ENCODE results near the gene GNB1L. TPM values are rescaled to one million over a fixed set of nuclear protein-coding genes. Genes with fewer than 3 reads are reported as not detected.

The GNB1L gene
- total RNA-seq, 1 donor = 5.2 TPM

DNA sequence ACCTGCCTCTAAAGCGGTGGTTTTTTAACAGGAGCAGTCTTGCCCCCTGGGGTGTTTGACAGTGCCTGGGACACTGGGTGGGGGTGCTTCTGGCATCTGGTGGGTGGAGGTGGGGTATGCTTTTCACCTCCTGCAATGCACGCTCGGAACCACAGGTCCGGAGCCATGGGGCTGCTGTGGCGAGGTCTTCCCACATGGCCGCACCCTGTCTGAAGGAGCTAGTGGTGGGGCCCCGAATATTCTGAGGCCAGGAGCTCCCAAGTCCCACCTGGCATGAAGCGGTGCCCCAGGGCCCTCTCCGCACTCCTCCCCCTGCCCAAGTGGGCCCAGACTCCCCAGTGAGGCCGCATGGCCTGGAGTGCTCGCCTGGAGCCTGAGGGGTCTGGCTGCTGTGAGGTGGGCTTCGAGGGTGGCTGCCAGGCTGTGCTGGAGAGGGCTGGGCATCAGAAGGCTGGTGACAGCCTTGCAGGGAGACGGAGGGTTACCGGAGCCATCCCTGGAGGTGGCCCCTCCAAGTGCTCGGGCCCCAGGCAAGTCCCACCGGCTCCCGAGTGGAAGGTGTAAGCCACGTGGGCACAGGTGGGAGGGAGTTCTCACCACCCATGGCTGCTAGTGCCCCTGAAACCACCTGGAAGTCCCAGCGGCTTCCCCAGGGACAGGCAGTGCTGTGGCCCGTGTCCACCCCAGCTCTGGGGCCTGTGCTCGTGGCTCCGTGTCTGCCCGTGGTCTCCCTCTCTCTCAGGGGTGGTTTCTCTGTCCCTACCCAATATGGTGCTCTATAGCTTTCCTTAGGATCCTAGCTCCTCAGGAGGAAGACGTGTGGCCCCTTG, 79.0 kb downstream of the GNB1L start:
- DNase-seq (ENCODE audit: low read depth) = no peak
- no peak overlapping the region for H3K4me3 ChIP-seq (ENCODE audit: low read depth, low read length)
- TF ChIP-seq, protein P1, sequence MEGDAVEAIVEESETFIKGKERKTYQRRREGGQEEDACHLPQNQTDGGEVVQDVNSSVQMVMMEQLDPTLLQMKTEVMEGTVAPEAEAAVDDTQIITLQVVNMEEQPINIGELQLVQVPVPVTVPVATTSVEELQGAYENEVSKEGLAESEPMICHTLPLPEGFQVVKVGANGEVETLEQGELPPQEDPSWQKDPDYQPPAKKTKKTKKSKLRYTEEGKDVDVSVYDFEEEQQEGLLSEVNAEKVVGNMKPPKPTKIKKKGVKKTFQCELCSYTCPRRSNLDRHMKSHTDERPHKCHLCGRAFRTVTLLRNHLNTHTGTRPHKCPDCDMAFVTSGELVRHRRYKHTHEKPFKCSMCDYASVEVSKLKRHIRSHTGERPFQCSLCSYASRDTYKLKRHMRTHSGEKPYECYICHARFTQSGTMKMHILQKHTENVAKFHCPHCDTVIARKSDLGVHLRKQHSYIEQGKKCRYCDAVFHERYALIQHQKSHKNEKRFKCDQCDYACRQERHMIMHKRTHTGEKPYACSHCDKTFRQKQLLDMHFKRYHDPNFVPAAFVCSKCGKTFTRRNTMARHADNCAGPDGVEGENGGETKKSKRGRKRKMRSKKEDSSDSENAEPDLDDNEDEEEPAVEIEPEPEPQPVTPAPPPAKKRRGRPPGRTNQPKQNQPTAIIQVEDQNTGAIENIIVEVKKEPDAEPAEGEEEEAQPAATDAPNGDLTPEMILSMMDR (IDR thresholded peaks at IDR 0.05; ENCODE audit: insufficient read depth, low read depth, low read length) = no peak

DNA sequence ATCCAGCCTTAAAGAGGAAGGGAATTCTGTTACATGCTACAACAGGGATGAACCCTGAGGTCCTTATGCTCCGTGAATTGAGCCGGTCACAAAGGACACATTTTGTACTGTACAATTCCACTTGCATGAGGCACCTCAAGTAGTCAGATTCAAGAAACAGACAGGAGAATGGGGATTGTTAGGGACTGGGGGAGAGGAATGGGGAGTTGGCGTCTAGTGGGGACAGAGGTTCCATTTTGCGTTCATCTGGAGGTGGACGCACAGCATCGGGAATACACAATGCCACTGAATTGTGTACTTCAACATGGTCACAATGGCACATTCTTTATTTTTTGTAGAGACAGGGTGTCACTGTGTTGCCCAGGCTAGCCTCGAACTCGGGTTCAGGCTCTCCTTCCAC, 80.0 kb downstream of the GNB1L start:
- H3K4me3 ChIP-seq (ENCODE audit: low read depth, low read length) = no peak overlapping the region
- DNase-seq (ENCODE audit: low read depth) = no peak
- TF ChIP-seq, protein P1 (IDR thresholded peaks at IDR 0.05; ENCODE audit: insufficient read depth, low read depth, low read length) = no peak

DNA sequence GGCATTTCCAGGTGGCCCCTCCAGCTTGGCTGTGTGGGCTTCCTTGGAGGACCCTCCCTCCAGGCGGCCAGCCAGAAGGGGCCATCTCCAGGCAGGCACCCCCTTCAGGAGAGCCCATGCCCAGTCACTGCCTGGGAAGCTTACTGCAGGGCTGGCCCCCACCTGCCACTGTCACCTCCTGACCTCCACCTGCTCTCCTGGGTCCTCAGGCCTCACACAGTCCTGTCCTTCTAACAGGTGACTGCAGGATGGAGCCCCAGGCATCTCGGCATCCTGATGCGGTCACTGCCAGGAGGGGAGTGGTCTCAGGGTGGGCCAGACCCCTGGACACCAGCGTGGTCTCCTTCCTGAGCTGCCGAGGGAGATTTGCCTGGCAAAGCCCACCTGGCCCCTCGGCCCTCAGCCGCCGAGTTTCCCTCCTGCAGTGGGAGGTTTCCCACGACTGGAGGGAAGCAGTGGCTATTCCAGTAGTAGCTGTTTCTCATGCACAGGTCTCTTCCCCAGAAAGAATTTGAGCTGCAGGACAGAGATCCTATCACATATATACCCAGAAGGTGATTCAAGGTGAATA, 81.1 kb downstream of the GNB1L start:
- TF ChIP-seq, protein P1 (IDR thresholded peaks at IDR 0.05; ENCODE audit: insufficient read depth, low read depth, low read length) = no peak
- DNase-seq (ENCODE audit: low read depth) = no peak
- no peak overlapping the region for H3K4me3 ChIP-seq (ENCODE audit: low read depth, low read length)

GRCh38 chr22:19772673-19773469, 81.8 kb downstream of the GNB1L start:
- TF ChIP-seq, protein P1 (IDR thresholded peaks at IDR 0.05; ENCODE audit: insufficient read depth, low read depth, low read length) = no peak
- no peak overlapping the region for H3K4me3 ChIP-seq (ENCODE audit: low read depth, low read length)
- DNase-seq (ENCODE audit: low read depth) = no peak

DNA sequence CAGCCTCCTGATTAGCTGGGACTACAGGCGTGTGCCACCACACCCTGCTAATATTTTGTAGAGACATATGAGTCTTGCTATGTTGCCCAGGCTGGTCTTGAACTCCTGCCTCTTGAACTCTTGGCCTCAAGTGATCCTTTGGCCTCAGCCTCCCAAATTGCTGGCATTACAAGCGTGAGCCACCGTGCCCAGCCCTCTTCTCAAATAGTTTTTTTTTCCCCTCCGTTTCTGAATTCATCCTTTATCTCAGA, 82.3 kb downstream of the GNB1L start:
- H3K4me3 ChIP-seq (ENCODE audit: low read depth, low read length) = no peak overlapping the region
- TF ChIP-seq, protein P1 (IDR thresholded peaks at IDR 0.05; ENCODE audit: insufficient read depth, low read depth, low read length) = no peak
- no peak for DNase-seq (ENCODE audit: low read depth)

DNA sequence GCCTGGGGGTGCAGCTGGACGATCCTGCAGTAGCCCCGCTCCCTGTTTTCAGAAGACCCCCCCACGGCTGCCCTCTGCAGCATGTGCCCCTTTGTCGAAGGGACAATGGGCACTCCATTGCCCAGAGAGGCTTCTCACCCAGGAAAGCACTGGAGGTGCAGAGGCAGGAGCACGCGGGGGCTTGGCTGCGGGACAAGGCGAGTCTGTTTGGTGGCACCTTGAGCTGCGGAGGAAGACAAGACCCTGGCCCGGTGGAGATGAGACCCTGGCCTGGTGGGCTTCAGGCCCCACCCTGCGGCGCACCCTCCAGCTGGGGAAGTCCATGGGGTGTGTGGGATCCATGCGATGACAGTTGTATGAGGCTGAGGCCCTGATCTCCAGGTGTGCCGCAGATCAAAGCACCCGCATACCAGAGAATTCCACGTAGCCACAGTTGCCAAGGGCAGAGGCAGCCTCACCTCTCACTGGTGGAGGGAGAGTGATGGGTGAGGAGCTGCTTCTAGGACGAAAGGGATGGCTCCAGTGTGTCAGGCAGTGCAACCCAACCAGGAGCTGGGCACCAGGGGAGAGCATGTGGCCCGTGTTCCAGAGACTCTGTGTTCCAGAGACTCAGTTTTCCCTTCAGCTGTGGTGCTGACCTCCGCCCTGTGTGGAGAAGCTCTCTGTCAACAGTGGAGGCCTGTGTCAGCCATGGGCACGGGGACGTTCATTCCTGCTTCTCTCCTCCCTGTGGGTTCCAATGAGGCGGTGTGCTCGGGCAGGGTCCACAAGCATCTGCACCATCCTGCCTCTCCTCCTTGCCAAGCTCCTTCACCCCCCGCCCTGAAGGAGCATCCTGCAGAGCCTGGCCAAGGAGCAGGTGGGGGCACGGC, 84.1 kb downstream of the GNB1L start:
- TF ChIP-seq, protein P1 (IDR thresholded peaks at IDR 0.05; ENCODE audit: insufficient read depth, low read depth, low read length) = no peak
- H3K4me3 ChIP-seq (ENCODE audit: low read depth, low read length) = no peak overlapping the region
- no peak for DNase-seq (ENCODE audit: low read depth)

All from fibroblast of villous mesenchyme (primary cell).